ENCODE results near the gene AHSG.

AHSG gene

GRCh38 chr3:186590580-186591295, 22.1 kb upstream of the AHSG start:
- no peak for DNase-seq
- intact Hi-C loops (cut with DNase I): no loop called here

DNA sequence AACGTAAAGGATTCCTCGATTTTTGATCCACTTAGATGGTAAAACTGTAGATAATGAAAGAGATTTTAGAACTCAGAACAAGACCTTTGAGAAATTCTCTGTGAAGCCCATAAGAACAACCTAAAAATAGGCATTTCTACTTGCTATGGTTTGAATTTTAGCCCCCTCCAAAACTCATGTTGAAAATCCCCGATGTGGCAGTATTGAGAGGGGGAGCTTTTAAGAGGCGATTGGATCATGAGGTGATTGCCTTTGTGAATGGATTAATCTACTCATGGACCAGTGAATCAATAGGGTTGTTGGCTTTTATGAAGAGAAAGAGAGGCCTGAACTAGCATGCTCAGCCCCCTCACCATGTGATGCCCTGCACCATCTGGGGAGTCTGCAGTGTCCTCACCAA, 20.2 kb upstream of the AHSG start:
- no peak for DNase-seq
- intact Hi-C loops (cut with DNase I): no loop called here

GRCh38 chr3:186593862-186594261, 19.0 kb upstream of the AHSG start:
- DNase-seq: no peak
- intact Hi-C loops (cut with DNase I): no loop called here

GRCh38 chr3:186594591-186595113, 18.2 kb upstream of the AHSG start:
- no peak for DNase-seq
- intact Hi-C loops (cut with DNase I): no loop called here

GRCh38 chr3:186596568-186597287, 16.1 kb upstream of the AHSG start:
- no peak for DNase-seq
- intact Hi-C loops (cut with DNase I): no loop called here

GRCh38 chr3:186598108-186598784, 14.6 kb upstream of the AHSG start:
- intact Hi-C loops (cut with DNase I): no loop called here
- DNase-seq: no peak

- intact Hi-C loops (cut with DNase I): no loop called here
- no peak for DNase-seq
These were observed 14.1 kb upstream of the AHSG start for GRCh38 chr3:186598794-186599141.

- no peak for DNase-seq
- intact Hi-C loops (cut with DNase I): no loop called here
These were observed 13.6 kb upstream of the AHSG start for GRCh38 chr3:186599142-186599784.

DNA sequence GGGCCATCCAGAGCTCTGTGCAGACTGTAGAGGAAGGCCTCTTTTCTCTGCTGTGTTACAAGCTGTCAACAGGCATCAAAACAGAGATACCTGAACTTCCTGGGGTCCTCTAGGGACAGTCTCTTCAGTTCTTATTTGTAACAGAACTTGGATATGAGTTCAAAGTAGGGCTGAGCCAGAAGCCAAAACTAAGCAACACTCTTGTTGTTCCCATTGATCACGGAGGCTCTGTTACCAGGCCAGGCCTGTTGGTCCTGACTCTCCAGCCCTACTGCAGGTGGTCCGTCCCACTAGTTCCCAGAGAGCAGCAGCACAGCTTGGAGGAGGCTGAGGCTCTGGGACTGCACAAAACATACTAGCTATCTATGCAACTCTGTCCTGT, 13.1 kb upstream of the AHSG start:
- intact Hi-C loops (cut with DNase I): no loop called here
- no peak for DNase-seq

GRCh38 chr3:186600896-186601295, 12.0 kb upstream of the AHSG start:
- intact Hi-C loops (cut with DNase I): no loop called here

DNA sequence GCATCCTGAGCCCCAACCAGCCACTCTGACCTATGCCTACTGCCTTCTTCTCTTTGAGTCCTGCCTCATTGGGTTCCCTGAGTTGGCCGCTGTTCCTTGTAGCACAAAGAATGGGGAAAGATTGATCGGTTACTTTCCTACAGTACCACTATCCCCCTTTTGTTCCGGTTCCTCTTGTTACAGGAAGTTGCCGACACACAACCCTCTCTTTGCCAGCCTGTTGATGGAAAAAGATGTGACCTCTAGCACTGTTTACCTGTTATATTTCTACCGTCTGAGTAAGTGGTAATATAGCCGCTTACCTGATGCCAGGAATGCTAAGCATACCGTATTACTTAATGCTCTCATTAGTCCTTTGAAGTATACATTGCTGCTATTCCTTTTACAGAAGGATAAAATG, 9.7 kb upstream of the AHSG start:
- no peak for DNase-seq
- intact Hi-C loops (cut with DNase I): no loop called here

More at GRCh38 chr3:186600896-186601295, 12.0 kb upstream of the AHSG start:
- no peak for DNase-seq

GRCh38 chr3:186605078-186605477, 7.8 kb upstream of the AHSG start:
- DNase-seq: no peak
- intact Hi-C loops (cut with DNase I): no loop called here

DNA sequence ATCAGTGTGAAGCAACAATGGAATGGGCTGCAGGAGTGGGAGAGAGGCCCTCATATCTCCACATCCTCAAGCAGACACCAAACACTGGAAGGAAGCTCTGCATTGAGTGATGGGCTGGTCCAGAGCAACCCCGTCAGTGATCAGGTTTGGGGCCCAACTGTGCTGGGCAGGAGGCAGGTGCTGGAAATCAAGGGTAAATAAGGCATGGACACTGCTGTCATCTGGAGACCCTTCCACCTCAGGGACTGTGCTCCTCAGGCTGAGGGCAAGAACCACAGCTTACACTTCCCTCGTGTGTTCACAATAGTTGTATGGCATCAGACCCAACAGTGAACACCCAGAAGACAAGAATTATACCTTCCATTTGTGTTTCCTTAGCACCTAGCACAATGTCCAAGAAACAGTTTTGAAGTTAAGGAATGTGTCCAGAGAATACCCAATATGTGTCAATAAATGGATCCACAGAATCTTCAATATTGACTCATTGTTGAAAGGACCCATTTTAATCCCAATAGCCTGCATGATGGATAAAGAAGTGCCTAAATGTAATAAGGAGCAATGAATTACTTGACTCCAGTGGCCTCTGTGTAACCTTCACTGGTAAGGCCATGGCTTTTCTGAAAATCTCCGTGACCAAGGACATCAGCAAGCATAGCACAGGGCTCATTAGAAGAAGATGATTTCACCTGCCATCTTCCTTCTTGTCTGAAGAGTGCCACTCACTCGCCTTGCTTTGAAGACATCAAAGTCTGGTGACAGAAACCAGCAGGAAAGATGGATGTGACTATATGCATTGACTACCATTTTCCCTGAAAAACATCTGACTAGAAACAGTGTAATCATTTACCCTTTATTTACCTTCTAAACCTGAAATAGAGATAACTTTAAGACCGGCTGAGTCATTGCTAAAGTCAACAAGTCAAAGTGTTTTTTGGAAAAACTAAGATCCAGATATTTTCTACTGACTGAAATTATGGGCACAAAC, 7.0 kb upstream of the AHSG start:
- no peak for DNase-seq
- intact Hi-C loops (cut with DNase I): no loop called here

DNA sequence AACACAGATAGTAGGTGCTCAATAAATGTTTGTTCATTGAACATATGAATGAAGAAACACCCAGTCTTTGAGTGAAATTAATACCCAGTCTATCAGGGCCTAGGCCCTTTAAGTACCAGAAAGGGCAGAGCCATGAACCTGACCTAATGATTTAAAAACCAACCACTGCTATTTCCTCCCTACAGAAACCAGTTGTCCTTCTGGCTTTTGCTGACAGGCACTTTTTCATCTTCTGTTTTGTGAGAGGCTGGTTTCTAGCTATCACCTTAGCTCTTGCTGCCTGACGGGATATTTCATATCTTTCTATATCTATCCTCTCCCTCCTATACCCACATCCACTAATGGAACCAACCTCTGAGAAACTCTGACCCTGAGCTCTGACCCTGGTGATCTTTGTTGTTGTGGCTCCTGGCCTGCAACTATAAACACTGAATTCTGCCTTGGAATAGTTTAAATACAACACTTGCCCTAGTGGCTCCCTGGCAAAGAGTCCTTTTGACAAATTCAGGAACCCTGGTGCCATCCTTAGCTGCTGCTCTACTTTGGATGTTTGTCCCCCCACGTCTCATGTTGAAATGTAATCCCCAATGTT, 4.1 kb upstream of the AHSG start:
- no peak for DNase-seq
- intact Hi-C loops (cut with DNase I): no loop called here

GRCh38 chr3:186609247-186609868, 3.5 kb upstream of the AHSG start:
- DNase-seq: no peak
- intact Hi-C loops (cut with DNase I): no loop called here

DNA sequence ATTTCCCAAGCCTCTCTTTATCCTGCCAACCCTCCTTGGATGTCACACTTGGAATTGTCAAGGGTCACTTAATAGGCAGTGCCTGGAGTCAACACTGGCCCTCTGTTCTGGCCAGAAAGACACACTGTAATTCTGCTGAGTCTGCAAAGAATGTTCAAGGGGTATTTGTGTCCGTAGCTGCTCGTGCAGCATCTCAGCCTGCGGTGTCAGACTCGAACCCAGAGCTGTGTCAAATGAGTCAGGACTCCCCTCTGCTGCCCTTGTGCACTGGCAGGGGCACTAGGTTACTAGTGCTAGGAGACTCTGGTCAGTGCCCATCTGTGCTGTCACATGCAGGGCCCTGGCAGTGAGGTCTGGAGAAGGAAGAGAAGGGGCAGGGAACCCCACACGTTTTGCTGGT, 795 bp upstream of the AHSG start:
- intact Hi-C loops (cut with DNase I): no loop called here
- DNase-seq: no peak

DNA sequence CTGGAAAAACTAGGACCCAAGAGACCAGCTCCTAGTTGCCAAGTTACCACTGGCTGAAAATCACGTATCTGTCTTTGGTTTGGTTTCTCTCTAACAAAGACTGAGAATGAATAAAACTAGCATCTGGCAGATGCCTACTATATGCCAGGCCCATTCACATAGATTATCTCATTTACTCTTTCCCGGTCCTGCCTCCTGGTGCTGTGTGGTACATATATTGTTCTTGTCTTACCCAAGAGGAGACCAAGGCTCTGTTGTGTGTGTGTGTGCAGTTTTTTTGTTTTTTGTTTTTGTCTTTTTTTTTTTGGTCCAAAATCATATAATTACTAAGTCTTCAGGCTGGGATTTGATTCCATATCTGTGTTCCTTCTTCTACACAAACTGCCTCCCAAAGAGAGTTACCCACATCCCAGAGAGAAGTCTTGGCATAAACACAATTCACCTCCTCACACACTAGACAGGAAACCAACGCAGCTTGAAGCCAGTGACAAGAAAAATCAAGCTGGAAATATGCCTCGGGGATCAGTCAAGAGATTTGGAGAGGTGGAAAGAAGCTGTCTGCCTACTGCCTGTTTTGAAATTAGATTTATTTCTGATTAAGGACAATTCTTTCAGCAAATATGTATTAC, 891 bp downstream of the AHSG start:
- no peak for DNase-seq
- intact Hi-C loops (cut with DNase I): no loop called here

DNA sequence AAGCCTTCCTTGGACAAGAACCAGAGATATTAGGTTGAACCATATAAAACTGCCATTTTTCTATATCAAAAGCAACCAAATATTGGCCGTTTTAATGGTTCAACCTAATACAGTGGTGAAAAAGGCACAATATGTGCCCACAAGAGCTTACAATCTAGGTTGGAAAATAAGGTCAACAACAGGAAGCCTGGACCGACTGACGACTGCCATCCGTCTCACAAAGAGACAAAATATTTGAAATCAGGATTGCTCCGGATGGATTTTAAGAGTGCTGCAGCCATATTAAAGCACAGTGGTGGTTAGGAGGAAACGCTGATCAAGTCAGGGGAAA, 1.4 kb downstream of the AHSG start:
- intact Hi-C loops (cut with DNase I): no loop called here
- DNase-seq: no peak

Measured in posterior cingulate gyrus (tissue), 11 donors.